Fibroblast of skin of left quadriceps (primary cell): Measurements from ENCODE around the gene HNRNPUL2.
"Not testable (repeated sequence)": the region's sequence is repeated elsewhere in the genome, so short reads cannot be mapped to it uniquely, and the experiment has no call there.

ENCODE experiments used
- DNase-seq, 2 experiments: peaks; one replicate each; pipeline ENCODE4 v3.0.0-alpha.2; 2013; ENCODE audit warnings: low read depth in 2 of 2

The HNRNPUL2 gene

DNA sequence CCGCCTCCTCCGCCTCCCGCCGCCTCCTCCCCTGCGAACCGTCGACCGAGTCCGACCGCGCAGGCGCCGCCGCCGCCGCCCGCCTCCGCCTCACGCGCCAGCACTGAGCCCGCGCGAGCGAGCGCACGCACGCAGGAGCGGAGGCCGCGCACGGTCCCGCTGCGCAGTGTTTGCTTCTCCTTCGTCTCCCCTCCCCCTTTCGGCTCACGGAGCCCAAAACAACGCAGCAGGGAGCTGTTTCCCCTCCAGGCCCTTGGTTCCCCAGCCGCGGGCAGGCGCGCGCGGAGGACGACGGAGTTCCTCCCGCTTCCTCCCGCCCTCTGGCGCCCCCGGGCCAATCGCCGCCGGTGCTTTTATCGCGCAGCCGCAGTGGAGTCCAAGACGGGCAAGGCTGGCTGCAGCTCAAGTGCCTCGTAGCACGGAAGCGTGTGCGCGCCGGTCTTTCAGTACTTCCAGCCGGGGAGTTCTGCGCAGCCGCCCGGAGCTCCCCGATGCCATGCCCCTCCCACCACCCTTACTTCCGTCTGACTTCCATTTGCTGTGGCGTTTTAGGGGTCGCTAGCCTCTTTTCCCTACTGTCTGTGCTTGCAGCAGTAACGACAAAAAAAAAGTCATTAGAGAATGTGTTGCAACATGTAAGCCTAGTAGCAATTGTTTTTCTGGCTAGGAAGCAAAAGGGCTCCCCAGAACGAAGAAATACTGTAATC is at the start of gene HNRNPUL2:
HNRNPUL2 (minus strand) TSS at position 293 of the 707 bp plus-strand sequence. CDS start 301 bp downstream, outside the sequence.
- DNase-seq: peak; percentile 98 to 99

GRCh38 chr11:62775646-62776045 is 48.4 kb upstream of the HNRNPUL2 start:
- no peak for DNase-seq

GRCh38 chr11:62774407-62774806 is 47.1 kb upstream of the HNRNPUL2 start:
- DNase-seq: no peak

- peak; percentile 92 to 93 for DNase-seq
Observed at GRCh38 chr11:62771144-62772021, 44.1 kb upstream of the HNRNPUL2 start, which contains the start of gene TAF6L. Gene TAF6L, plus strand, starts transcription at chr11:62771396. Its CDS starts 4,388 bp downstream, at chr11:62775784.

GRCh38 chr11:62770778-62771143 is 43.5 kb upstream of the HNRNPUL2 start:
- no peak for DNase-seq

DNA sequence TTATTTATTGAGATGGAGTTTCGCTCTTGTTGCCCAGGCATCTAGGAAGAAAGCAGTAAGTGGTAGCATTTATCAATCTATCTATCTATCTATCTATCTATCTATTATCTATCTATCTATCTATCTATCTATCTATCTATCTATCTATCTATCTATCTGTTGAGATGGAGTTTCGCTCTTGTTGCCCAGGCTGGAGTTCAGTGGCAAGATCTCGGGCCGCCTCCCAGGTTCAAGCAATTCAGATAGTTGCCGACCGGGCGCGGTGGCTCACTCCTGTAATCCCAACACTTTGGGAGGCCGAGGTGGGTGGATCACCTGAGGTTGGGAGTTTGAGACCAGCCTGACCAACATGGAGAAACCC is 33.6 kb upstream of the HNRNPUL2 start:
- DNase-seq: not testable (repeated sequence)

GRCh38 chr11:62757846-62758788 is 30.9 kb upstream of the HNRNPUL2 start:
- no peak for DNase-seq

DNA sequence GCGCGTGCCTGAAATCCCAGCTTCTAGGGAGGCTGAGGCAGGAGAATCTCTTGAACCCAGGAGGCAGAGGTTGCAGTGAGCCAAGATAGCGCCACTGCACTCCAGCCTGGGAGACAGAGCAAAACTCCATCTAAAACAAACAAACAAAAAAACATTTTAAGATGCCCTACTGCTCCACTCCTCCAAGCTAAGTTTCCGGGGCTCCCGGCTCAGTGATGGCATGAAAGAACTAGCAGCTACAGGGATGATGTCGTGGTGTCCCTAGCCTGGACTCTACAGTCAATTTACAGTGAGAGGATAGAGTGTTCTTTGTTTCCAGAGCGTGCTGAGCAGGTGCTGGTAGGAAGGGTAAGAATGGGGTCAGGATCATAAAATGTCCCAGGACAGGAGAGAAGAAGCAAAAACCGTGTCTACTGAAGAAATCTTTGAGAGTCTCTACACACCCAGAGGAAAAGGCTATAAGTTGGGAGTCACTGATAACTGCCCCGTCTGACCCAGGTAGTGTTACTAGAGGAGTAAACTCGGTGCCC is 27.9 kb upstream of the HNRNPUL2 start:
- no peak for DNase-seq

- DNase-seq: peak; percentile 98
Observed at GRCh38 chr11:62753736-62754603, 26.7 kb upstream of the HNRNPUL2 start, which contains the start of gene ZBTB3. Gene ZBTB3, minus strand, starts transcription at chr11:62754160. Its CDS starts 496 bp downstream, at chr11:62753664.

- DNase-seq: no peak
Observed at GRCh38 chr11:62752994-62753735, 25.9 kb upstream of the HNRNPUL2 start.

DNA sequence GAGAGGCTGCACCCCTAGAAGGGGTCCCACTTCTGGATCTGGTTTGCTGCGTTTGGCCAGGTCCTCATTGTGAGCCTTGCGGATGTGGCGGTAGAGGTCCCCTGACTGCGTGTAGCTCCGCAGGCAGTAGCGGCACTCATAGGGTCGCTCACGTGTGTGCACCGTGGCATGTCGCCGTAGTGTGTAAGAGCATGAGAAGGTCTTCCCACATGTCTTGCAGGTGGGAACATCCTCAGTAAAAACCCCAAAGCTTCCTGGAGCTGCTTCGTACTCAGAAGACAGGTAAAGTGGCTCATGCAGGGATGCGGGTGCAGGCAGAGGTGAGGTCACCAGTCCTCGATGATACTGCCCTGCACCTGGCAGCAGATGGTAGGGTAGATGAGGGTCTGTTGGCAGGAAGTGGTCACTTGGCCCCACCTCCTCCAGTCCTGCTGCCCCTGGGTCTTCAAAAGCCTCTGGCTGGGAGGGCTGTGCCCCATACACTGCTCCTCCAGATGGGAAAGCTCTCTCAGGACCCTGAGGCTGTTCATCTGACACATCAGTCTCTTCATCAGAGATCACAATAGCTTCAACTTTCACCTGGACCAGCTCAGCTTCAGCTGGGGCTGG is 25.0 kb upstream of the HNRNPUL2 start:
- DNase-seq: no peak

GRCh38 chr11:62749931-62750330 is 22.7 kb upstream of the HNRNPUL2 start:
- not testable (repeated sequence) for DNase-seq

- no peak for DNase-seq
Observed at GRCh38 chr11:62747475-62748160, 20.4 kb upstream of the HNRNPUL2 start.

DNA sequence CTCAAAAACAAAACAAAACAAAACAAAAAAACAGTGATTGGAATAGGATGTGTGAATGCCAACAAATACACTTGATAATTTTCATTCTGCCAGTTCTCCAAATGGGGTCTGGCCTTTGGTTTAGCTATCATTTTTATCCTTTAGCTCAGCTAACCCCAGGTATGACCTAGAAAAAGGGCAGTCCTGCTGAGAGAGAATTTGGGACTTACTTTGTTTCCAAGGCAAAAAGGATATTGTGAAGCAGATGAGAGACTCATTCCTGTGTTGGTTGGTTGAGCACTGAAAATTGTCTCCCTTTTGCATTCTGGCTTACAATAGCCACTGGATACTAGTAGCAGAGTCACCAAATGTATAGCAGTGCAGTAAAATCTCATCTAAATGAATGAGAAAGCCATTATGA is 9.9 kb upstream of the HNRNPUL2 start:
- DNase-seq: no peak

- no peak for DNase-seq
Observed at GRCh38 chr11:62732830-62733229, 5.6 kb upstream of the HNRNPUL2 start.

GRCh38 chr11:62730076-62730475 is 2.8 kb upstream of the HNRNPUL2 start:
- DNase-seq: not testable (repeated sequence)

DNA sequence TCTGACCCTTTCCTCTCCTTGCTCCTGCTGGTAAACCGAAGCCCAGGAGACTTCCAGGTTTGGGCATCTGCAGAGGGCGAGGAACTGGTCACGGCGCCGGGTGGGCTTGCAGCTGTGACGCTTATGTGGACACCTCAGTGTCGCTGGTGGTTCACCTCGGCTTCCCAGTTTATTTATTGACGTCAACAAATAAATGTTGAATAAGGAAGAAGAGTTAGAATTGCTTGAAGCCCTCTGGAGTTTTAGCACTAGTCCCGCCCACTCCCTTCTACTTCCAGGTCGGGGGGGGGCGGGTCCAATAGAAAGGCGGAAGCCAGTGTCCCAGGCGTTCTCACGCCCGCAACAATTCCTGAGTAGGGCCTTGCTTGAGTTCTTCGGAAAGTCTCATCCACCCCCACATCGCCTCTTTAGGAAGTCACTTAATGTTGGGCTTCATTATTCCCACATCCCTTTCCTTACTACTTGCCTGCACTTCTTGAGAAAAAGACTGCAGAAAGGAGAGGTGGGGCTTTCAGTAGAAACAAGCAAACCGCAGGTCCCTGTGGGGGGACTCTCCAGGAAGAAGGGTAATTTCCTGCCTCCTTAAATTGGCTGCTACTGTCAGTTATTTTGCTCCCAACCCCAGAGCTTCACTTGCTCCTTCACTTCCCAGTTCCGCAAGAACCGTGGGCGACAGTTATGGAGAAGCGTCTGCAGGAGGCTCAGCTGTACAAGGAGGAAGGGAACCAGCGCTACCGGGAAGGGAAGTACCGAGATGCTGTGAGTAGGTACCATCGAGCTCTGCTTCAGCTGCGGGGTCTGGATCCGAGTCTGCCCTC is 1.1 kb upstream of the HNRNPUL2 start, which contains the start of gene TTC9C:
TTC9C (plus strand) TSS at position 316 of the 818 bp plus-strand sequence; CDS start at position 679, 363 bp downstream.
- peak; percentile 67 to 71 for DNase-seq

- DNase-seq: peak; percentile 97 to 98
Observed at GRCh38 chr11:62727872-62728170, 564 bp upstream of the HNRNPUL2 start.
